Esophagus muscularis mucosa (tissue), 4 donors: ENCODE data around the gene PRDM16. TPM values are rescaled to one million over a fixed set of nuclear protein-coding genes. Genes with fewer than 3 reads are reported as not detected.

Experiments
- DNase-seq: peaks from one replicate; pipeline ENCODE4 v3.0.0-alpha.2; 2017; ENCODE audit errors: extremely low spot score
- H3K27ac ChIP-seq, 4 donors: fragments of 200-600 bp; sonication (generic); replicated peaks in 1 of 4; 1 replicate in 3 of 4; 2 replicates in 1 of 4; pipeline ENCODE4 v1.5.1; 2016 to 2019; ENCODE audit warnings: mild to moderate bottlenecking in 1 of 4
- H3K27me3 ChIP-seq, 4 donors: fragments of 200-600 bp; sonication (generic); one replicate each; pipeline versions ENCODE4 v1.5.1 to v1.6.0; 2016 to 2019
- H3K36me3 ChIP-seq, 4 donors: fragments of 200-600 bp; sonication (generic); one replicate each; pipeline ENCODE4 v1.5.1; 2016 to 2019
- H3K4me1 ChIP-seq, 4 donors: fragments of 200-600 bp; sonication (generic); one replicate each; pipeline ENCODE4 v1.5.1; 2016 to 2019
- H3K4me3 ChIP-seq, 4 donors: fragments of 200-600 bp; sonication (generic); 1 replicate in 2 of 4; 2 replicates in 2 of 4; pipeline ENCODE4 v1.5.1; 2016 to 2019; ENCODE audit warnings: mild to moderate bottlenecking in 4 of 4, moderate library complexity in 1 of 4
- H3K9me3 ChIP-seq, 4 donors: fragments of 200-600 bp; sonication (generic); 1 replicate in 3 of 4; 2 replicates in 1 of 4; pipeline ENCODE4 v1.5.1; 2016 to 2019
- CTCF ChIP-seq, 3 experiments: fragments of 200-600 bp in 2 of 3; fragments of 450-650 bp in 1 of 3; sonication (generic) in 2 of 3; IDR thresholded peaks; one replicate each; pipeline ENCODE4 v1.5.1; 2017 to 2019; ENCODE audit warnings: antibody characterized with exemption in 3 of 3, mild to moderate bottlenecking in 2 of 3, moderate library complexity in 1 of 3
- EP300 ChIP-seq: sonication (generic); formaldehyde crosslinking; IDR thresholded peaks from one replicate; pipeline ENCODE4 v1.6.1; 2017; ENCODE audit warnings: antibody characterized with exemption
- POLR2A ChIP-seq: fragments of 450-650 bp; IDR thresholded peaks from one replicate; pipeline ENCODE4 v1.6.1; 2017; ENCODE audit warnings: antibody characterized with exemption, moderate library complexity, mild to moderate bottlenecking, low read depth
- POLR2AphosphoS5 ChIP-seq, 2 donors: sonication (generic); formaldehyde crosslinking; IDR thresholded peaks; one replicate each; pipeline ENCODE4 v1.6.1; 2017; ENCODE audit warnings: antibody characterized with exemption in 2 of 2
- WGBS: methylation state at CpG from one replicate; pipeline ENCODE4 v1.1.5; 2018; 5-methylcytosine and 5-hydroxymethylcytosine counted together
- intact Hi-C: fragments of 100-400 bp; cut with DNase I; formaldehyde crosslinking; loops from one replicate; pipeline ENCODE4 v1.15.1; 2023
- total RNA-seq, 4 donors: library from RNA; depleted of rRNA; stranded (reverse); fragments of >200 nt; gene quantifications; one replicate each; pipeline versions ENCODE4 v1.1.0 to v1.2.1, GENCODE V29; 2016

PRDM16 gene
- total RNA-seq, 4 donors from 2014 or later = 1.2 to 4.4 (median 2.2) TPM

GRCh38 chr1:3473381-3473844 is 404.4 kb downstream of the PRDM16 start:
- TF ChIP-seq EP300 (no peak), POLR2A (no peak), POLR2AphosphoS5 (IDR thresholded peaks at IDR 0.05) (no peak), CTCF (IDR thresholded peaks at IDR 0.05) (no peak)
- intact Hi-C loops = no loop called here
- WGBS = 67% methylated on average over 12 of the region's 20 CpGs

GRCh38 chr1:3474016-3474415 is 405.0 kb downstream of the PRDM16 start:
- Histone ChIP-seq H3K9me3 (no peaks in the 10 kb centered on the region), H3K27ac (no peak overlapping the region), H3K4me3 (no peak overlapping the region), H3K4me1 (peaks cover 6 to 13% (median 7%) of the 10 kb centered on the region in 4 donors), H3K27me3 (peaks cover 0 to 59% (median 0%) of the 10 kb centered on the region in 4 donors), H3K36me3 (no peaks in the 10 kb centered on the region)
- TF ChIP-seq POLR2A (no peak), POLR2AphosphoS5 (IDR thresholded peaks at IDR 0.05) (no peak), EP300 (no peak), CTCF (IDR thresholded peaks at IDR 0.05) (no peak)
- intact Hi-C loops = no loop called here
- 94% methylated on average over 7 of the region's 8 CpGs for WGBS
- DNase-seq = no peak

More at GRCh38 chr1:3473381-3473844, 404.4 kb downstream of the PRDM16 start:
- Histone ChIP-seq H3K4me3 (no peak overlapping the region), H3K27me3 (peaks cover 0 to 65% (median 0%) of the 10 kb centered on the region in 4 donors), H3K36me3 (no peaks in the 10 kb centered on the region), H3K9me3 (no peaks in the 10 kb centered on the region), H3K27ac (no peak overlapping the region), H3K4me1 (peaks cover 6 to 13% (median 7%) of the 10 kb centered on the region in 4 donors)
- no peak for DNase-seq

- H3K9me3 ChIP-seq = no peaks in the 10 kb centered on the region
- H3K36me3 ChIP-seq = no peaks in the 10 kb centered on the region
- peaks cover 6 to 13% (median 7%) of the 10 kb centered on the region in 4 donors for H3K4me1 ChIP-seq
- WGBS = 71% methylated on average over 8 of the region's 10 CpGs
- no peak for TF ChIP-seq POLR2AphosphoS5 (IDR thresholded peaks at IDR 0.05)
- no peak for TF ChIP-seq EP300
- no peak for TF ChIP-seq CTCF (IDR thresholded peaks at IDR 0.05)
- no peak for TF ChIP-seq POLR2A
- intact Hi-C loops = no loop called here
- no peak overlapping the region for H3K27ac ChIP-seq
- no peak for DNase-seq
- H3K4me3 ChIP-seq = no peak overlapping the region
- H3K27me3 ChIP-seq = peaks cover 0 to 55% (median 0%) of the 10 kb centered on the region in 4 donors
Observed at GRCh38 chr1:3474421-3474820, 405.4 kb downstream of the PRDM16 start.

GRCh38 chr1:3475839-3476573 is 407.0 kb downstream of the PRDM16 start:
- DNase-seq = no peak
- no peak for TF ChIP-seq POLR2A
- no peak for TF ChIP-seq EP300
- TF ChIP-seq POLR2AphosphoS5 (IDR thresholded peaks at IDR 0.05) = no peak
- H3K4me1 ChIP-seq = peaks cover 6 to 13% (median 7%) of the 10 kb centered on the region in 4 donors
- WGBS = 100% methylated on average over 1 of the region's 14 CpGs
- H3K27ac ChIP-seq = no peak overlapping the region
- H3K36me3 ChIP-seq = no peaks in the 10 kb centered on the region
- H3K9me3 ChIP-seq = no peaks in the 10 kb centered on the region
- intact Hi-C loops = no loop called here
- peaks cover 0 to 42% (median 0%) of the 10 kb centered on the region in 4 donors for H3K27me3 ChIP-seq
- no peak overlapping the region for H3K4me3 ChIP-seq

GRCh38 chr1:3476666-3477065 is 407.7 kb downstream of the PRDM16 start:
- H3K36me3 ChIP-seq = no peaks in the 10 kb centered on the region
- TF ChIP-seq POLR2A (no peak), CTCF (IDR thresholded peaks at IDR 0.05) (no peak), EP300 (no peak), POLR2AphosphoS5 (IDR thresholded peaks at IDR 0.05) (no peak)
- peaks cover 0 to 6% (median under 1%) of the 10 kb centered on the region in 4 donors for H3K4me1 ChIP-seq
- whole genome bisulfite sequencing = 82% methylated on average over 10 of the region's 16 CpGs
- no peak overlapping the region for H3K27ac ChIP-seq
- H3K4me3 ChIP-seq = no peak overlapping the region
- intact Hi-C loops = no loop called here
- no peaks in the 10 kb centered on the region for H3K9me3 ChIP-seq
- no peak for DNase-seq
- H3K27me3 ChIP-seq = peaks cover 0 to 35% (median 0%) of the 10 kb centered on the region in 4 donors
